ENCODE measurements around the gene ATG7.

ATG7 gene

DNA sequence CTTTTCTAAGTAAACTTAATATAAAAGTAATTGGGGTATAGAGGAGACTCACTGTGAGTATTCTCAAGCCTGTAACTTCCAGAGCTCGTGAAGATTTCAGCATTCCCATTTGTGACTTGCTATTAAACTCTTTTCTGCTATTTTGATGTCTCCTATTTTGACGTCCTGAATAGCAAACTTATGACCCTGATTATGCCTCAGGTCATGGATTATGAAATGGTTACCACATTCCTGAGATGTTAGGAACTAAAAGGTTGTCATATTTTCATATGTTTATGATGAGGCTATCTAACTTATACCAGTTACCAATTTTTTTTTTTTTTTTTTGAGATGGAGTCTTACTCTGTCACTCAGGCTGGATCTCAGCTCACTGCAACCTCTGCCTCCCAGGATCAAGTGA lies 105.5 kb downstream of the ATG7 start:
- no peak for DNase-seq (ENCODE audit: low spot score)
- TF ChIP-seq, protein P1, sequence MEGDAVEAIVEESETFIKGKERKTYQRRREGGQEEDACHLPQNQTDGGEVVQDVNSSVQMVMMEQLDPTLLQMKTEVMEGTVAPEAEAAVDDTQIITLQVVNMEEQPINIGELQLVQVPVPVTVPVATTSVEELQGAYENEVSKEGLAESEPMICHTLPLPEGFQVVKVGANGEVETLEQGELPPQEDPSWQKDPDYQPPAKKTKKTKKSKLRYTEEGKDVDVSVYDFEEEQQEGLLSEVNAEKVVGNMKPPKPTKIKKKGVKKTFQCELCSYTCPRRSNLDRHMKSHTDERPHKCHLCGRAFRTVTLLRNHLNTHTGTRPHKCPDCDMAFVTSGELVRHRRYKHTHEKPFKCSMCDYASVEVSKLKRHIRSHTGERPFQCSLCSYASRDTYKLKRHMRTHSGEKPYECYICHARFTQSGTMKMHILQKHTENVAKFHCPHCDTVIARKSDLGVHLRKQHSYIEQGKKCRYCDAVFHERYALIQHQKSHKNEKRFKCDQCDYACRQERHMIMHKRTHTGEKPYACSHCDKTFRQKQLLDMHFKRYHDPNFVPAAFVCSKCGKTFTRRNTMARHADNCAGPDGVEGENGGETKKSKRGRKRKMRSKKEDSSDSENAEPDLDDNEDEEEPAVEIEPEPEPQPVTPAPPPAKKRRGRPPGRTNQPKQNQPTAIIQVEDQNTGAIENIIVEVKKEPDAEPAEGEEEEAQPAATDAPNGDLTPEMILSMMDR (IDR thresholded peaks at IDR 0.05) = no peak
- Histone ChIP-seq H3K27ac (no peak overlapping the region), H3K4me3 (no peak overlapping the region)

DNA sequence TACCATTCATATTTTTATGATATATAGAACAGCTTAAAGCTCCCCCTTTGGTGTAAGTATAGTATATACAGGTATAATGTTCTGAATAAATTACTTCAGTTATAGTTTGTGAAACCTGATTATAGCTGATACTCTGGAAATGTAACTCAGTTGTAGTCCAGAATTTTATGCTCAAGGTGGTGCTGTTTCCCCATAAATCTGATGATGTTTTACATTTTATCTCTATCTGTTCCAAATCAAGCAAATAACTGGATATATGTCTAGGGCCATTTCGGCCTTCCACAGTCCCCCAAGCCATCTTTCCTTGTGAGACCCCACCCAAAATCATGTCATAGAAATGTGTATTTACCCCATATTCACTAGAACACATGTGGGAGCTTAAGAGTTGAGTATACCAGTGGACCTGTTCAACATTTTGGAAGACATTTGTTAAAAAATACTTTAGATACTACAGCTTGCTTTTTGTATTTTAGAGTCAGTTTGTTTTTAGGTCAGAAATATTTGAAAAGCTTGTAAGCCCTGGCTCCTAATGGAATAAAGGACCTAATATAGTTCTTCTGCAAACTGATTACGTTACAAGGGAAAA lies 107.1 kb downstream of the ATG7 start:
- DNase-seq (ENCODE audit: low spot score) = no peak
- Histone ChIP-seq H3K27ac (peak overlapping the region; percentile 54 to 70), H3K4me3 (peak overlapping the region; percentile 54)
- TF ChIP-seq, protein P1 (IDR thresholded peaks at IDR 0.05) = peak; percentile 28

DNA sequence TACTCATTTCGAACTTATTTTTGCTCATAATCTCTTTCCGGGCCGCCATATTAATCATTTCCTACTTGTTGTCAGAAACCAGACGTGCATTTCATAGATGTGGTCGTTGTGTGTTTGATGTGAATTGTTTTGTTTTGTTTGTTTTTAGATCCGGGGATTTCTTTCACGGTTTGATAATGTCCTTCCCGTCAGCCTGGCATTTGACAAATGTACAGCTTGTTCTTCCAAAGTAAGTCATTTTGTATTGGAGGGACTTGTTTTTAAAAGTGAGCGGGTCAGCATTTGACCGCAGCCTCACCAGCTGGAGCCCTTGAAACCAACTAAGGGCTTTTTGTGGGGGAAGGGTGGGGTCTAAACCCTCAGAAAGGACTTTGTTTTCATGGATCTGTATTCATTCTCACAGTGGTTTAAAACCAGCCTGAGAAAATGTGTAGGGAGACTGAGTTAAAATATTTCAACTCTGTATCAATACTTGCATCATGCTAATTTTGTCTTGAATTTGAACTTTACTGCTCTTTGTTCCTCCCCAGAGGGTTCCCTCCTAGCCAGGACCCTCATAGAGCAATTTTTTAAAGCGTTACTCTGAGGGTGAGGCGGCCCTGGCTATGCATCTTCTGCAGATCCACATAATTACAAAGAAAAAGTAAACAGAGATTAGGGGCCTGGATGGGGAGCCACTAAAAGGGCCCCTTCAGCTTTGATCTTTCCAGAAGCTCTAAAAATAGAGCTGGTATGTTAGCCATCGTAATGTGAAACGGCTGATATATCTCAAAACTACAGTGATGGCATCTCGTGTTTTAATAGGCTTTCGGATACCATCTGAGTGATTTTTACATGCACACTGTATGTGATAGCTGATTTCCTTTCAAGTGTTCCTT lies 107.9 kb downstream of the ATG7 start:
- no peak for DNase-seq (ENCODE audit: low spot score)
- TF ChIP-seq, protein P1 (IDR thresholded peaks at IDR 0.05) = no peak
- peak overlapping the region; percentile 54 for H3K4me3 ChIP-seq
- peak overlapping the region; percentile 54 to 70 for H3K27ac ChIP-seq

DNA sequence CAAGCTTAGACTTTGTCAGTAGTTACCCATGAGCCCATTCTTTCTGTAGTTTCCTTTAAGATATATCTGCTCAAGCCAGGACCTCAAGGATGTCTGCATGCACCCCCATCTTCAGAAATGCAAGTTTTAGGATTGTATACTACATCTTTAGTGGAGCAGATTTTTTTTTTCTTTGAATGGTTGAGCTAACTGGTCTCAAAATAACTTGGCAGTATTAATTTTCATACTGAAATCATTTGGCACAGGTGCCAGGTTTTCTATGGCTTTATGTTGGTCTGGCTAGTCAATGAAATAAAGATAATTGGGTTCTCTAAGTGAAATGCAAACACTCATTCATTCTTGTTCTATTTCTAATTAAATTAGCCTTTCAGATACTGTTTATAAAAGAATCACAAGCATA lies 108.9 kb downstream of the ATG7 start:
- TF ChIP-seq, protein P1 (IDR thresholded peaks at IDR 0.05) = no peak
- no peak for DNase-seq (ENCODE audit: low spot score)
- no peak overlapping the region for H3K27ac ChIP-seq
- H3K4me3 ChIP-seq = no peak overlapping the region

DNA sequence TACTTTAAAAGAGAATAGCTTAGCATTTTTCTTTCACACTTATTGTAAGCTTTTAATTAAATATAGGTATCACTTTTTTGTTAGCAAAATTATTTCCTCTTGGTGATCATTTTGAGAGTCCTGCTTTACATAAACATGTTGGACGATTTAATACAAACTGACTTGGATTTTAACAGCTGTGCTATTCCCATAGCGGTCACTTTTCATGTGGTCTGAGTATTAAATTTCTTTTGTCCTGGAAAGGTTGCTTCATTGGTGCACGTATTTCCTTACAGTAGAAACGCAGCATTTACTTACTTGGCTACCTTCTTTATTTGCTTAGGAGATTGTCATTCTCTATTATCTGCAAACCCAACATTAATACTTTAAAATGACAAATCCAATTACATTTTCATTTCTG lies 109.4 kb downstream of the ATG7 start:
- TF ChIP-seq, protein P1 (IDR thresholded peaks at IDR 0.05) = no peak
- no peak overlapping the region for H3K27ac ChIP-seq
- H3K4me3 ChIP-seq = no peak overlapping the region
- DNase-seq (ENCODE audit: low spot score) = no peak

DNA sequence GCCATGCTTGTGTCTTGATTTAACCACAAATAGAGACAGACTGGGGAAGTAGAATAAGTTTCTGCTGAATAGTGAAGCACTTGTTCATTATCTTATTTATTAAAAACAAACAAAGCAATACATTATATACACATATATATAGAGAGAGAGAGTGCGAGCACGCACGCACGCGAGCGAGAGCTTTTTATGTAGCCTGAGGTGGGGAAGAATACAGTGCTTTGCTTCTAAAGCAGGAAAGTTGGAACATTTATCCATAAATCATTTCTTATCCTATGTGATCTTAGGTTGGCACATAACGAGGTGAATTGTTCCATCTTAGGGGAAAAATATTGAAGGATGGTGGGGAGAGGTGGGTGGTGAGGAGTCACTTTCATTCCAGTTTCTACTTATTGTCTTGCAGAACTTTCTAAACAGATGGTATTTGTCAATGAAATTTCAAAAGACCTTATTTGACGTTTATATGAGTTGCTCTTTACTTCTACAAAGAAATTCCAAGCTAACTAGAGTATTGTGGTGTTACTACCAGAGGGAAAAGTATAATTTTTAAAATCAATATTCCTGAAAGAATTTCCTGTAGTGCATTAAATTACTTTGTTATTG lies 110.0 kb downstream of the ATG7 start:
- DNase-seq (ENCODE audit: low spot score) = no peak
- TF ChIP-seq, protein P1 (IDR thresholded peaks at IDR 0.05) = no peak
- Histone ChIP-seq H3K4me3 (no peak overlapping the region), H3K27ac (no peak overlapping the region)

Measured in coronary artery (tissue), 2 donors.